NCI-H2227 treated with DMSO at 0.1 percent for 48 hours (cell line): ENCODE measurements around the gene RARB.

Experiments used
- DNase-seq: peaks from one replicate; lab custom pipeline; 2025; lab: John Stamatoyannopoulos, UW

RARB gene

DNA sequence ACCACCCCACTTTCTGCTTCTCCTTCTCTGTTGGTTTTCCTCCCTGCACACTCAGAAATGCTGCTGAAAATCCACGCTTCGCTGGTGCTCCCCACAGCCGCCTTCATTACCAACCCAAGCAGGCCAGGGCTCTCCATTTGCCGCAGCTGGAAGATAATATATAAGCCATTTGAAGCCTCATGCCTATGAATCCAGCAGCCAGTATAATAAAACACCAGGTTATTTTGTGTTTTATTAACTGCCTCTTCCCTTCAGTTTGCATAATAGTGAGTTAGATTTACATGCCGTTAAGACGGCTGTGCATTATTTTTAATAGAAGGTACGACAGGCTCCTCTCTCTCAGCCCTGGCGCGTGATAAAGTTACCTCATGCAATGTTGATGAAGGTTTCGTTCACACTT lies 150.0 kb downstream of the RARB start:
- DNase-seq = no peak

DNA sequence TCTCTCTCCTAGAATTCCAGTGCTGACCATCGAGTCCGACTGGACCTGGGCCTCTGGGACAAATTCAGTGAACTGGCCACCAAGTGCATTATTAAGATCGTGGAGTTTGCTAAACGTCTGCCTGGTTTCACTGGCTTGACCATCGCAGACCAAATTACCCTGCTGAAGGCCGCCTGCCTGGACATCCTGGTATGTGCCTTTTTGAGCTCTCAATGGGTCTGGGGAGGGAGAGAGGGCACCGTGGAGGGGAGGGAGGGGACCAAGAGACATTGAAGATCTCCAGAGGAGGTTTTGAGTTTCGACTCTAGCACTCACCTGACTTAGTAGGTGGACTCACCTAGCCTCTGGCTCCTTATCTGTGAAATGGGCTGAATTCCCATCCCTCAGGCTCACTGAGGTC lies 152.5 kb downstream of the RARB start:
- no peak for DNase-seq

GRCh38 chr3:25581335-25581734 lies 153.3 kb downstream of the RARB start:
- no peak for DNase-seq

GRCh38 chr3:25581823-25582222 lies 153.8 kb downstream of the RARB start:
- DNase-seq = no peak

GRCh38 chr3:25582242-25582641 lies 154.2 kb downstream of the RARB start:
- no peak for DNase-seq

- no peak for DNase-seq
These were observed 155.3 kb downstream of the RARB start for GRCh38 chr3:25583343-25583742.

DNA sequence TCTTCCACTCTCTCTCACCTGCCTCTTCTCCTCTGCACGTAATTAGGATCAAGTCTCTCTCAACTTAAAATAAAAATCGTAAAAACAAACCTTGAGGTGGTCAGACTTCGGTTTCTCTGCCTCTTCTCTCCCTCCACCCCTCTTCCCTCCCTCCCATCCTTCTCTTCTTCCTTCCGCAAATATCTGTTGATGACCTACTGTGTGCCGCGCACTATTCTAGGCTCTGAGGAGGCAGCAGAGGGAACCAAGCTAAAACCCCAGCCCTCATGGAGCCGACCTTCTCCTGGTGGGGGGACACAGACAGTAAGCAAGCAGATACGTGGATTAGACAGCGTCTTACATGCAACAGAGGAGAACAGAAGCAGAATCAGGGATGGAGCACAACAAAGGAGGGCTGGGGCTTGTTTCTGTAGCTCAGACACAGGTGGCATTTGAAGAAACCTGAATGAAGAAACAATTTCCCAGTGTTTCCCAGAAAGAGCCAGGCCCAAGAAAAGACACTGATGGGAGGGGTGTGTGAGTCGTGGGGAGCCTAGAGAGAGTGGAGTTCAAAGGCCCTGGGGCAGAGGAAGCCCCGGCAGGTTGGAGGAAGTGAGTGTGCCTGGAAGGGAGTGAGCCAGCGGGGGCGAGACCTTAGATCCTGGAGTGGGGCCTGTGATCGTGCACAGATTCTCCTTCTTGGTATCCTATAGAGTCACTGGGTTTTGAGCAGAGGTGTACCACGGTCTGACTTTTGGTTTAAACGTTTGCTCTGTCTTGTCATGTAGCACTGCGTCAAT lies 156.1 kb downstream of the RARB start:
- no peak for DNase-seq

DNA sequence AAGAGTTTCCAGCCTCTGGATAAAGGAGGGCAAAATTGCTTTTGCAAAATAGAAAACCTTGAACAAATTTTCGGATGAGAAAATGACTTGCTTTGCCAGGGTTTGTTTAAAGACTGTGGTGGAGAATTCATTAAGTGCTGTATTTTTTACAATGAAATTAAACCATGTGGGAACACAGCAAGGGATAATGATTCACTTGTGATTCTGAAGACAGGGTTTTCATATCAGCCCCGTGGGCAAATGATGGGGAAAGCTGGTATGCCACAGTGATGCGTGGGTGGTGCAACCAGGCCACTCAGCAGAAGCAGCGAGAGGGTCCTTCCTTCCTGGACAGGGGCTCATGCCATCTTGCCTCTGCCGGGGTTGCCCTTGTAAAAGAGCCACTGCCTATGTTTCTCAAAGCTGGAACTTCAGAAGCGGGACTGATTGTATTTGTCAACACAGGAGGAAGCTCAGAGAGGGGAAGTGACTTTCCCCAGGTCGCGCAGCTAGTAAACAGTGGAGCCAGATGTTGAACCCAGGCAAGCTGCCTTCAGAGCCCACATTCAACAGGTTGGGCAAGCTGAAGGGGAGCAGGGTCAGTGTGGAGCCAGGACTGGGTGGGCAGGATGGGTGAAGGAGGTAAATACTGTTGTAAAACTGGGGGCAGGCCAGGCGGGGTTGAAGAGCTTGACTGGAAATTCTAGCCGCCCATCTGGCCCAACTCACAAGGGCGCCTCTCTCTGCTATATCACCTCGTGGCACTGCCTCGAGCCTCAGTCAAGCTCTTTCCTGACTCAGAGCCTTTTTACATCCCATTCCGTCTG lies 157.5 kb downstream of the RARB start:
- DNase-seq = no peak

DNA sequence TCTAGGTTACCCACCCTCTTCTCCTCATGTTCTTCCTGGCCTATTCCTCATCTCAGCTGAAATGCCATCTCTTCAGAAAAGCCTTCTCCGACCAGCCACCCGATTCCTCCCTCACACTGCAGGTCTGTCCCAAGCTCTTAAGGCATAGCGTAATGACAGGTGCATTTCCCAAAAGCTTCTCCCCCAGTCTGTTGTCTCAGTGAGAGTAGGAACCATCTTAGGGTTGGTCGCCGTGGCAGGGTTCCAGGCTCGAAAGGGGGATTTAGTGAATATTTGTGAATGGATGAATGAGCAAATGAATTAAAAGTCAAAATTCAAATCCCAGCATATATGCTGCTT lies 158.1 kb downstream of the RARB start:
- DNase-seq = no peak

GRCh38 chr3:25586553-25586952 lies 158.5 kb downstream of the RARB start:
- no peak for DNase-seq

GRCh38 chr3:25587094-25587493 lies 159.0 kb downstream of the RARB start:
- no peak for DNase-seq

DNA sequence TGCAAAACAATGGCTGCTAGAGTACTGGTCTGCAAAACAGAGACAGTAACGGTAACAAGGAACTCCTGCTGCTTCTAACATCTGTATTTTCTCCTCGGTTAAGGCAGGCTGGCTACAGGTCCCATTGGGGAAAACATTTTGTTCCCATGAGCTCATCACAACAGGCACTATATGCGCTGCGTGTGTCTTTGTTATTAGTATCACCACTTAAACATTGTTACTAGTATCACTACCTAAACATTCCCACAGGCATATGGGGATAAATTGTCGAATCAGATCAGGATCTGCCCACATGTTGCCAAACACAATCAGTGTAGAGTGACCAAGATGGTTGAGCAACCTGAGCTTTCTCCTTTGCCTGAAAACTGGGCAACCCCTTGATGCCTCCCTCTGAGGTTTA lies 159.5 kb downstream of the RARB start:
- DNase-seq = no peak

- DNase-seq = no peak
These were observed 159.9 kb downstream of the RARB start for GRCh38 chr3:25587975-25588374.

GRCh38 chr3:25588441-25589103 lies 160.5 kb downstream of the RARB start:
- no peak for DNase-seq

GRCh38 chr3:25589104-25589782 lies 161.2 kb downstream of the RARB start:
- DNase-seq = no peak

- no peak for DNase-seq
These were observed 161.8 kb downstream of the RARB start for GRCh38 chr3:25589783-25590258.

DNA sequence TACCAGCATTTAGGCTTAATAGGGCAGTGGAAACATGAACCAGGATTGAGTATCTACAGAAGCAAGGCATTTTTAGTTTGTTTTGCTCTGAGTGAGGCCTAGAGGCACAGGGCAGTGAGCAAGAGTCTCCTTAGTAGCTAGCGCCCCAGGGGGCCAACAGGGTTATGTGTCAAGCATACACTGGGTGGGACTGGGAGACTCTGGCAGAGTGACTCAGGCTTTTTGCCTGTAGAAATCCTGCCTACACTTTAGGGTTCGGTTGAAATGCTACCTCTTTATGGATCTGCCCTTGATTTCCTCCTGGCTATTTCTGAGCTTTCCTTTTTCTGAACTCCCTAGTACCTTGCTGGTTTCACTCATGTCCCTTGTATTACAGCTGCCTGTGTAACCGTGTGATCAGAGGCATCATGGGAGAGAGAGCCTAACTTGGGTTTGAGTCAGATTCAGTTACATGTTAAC lies 164.5 kb downstream of the RARB start:
- DNase-seq = no peak

GRCh38 chr3:25593001-25593400 lies 164.9 kb downstream of the RARB start:
- DNase-seq = no peak

DNA sequence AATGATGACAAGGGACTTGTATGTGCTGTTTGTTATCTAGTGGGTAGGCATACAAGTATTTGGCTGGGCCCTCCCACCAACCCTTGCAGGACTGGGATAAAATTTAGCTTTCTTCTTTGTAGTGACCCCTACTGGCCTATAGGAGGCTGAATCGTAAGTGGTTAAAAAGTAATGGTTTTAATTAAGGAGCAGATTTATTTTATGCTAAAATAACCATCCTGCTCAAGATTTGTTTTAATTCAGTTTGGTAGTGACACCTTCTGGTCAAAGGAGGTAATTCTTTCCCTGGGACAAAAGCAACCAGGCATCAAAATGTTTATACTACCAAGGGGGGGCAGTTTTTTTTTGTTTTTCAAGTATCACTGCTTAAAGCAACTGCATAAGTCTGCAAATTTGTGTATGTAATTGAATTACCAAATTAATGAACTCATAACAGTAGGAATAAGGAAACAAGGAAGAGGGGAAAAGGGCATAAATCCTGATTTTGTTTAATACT lies 166.0 kb downstream of the RARB start:
- DNase-seq = peak; percentile 18

DNA sequence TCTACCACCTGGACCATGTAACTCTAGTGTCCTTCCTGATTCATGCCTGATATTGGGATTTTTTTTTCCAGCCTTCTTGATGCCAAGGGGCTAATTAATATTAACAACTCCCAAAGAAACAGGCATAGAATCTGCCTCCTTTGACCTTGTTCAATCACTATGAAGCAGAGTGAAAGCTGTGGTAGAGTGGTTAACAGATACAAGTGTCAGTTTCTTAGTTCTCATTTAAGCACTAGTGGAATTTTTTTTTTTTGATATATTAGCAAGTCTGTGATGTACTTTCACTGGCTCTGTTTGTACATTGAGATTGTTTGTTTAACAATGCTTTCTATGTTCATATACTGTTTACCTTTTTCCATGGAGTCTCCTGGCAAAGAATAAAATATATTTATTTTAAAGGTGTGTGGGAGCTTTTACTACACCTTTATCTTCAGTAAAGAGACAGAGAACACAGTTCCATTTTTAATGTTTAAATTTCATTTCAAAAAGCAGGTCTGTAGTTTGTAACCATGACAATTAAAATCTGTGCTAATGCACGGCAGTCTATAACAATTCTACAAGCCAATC lies 169.6 kb downstream of the RARB start:
- DNase-seq = no peak

GRCh38 chr3:25603703-25604102 lies 175.6 kb downstream of the RARB start:
- no peak for DNase-seq
